B cell (primary cell): ENCODE data around the gene TRIM15. TPM values are rescaled to one million over a fixed set of nuclear protein-coding genes. Genes with fewer than 3 reads are reported as not detected.

Experiments
- ATAC-seq: fragments of 200-7000 bp; cut with Tn5 transposase; one replicate; pipeline ENCODE4 v1.10.0; 2021; ENCODE audit warnings: low read depth, mild to moderate bottlenecking, moderate number of reproducible peaks, moderate library complexity
- CTCF ChIA-PET: fragments of 350-600 bp; sonication (Branson Sonifier 250); formaldehyde crosslinking; loops from one replicate; lab custom pipeline; 2021; ENCODE audit warnings: antibody characterized with exemption, inconsistent platforms; lab: Charles Lee
- POLR2A ChIA-PET: fragments of 350-600 bp; sonication (Branson Sonifier 250); formaldehyde crosslinking; loops from one replicate; lab custom pipeline; 2021; ENCODE audit warnings: antibody characterized with exemption; lab: Charles Lee
- DNase-seq: peaks from one replicate; pipeline ENCODE4 v3.0.0; 2013
- H2AFZ ChIP-seq: 2 replicates; pipeline ENCODE4 v1.6.1; 2012; ENCODE audit warnings: mild to moderate bottlenecking, low read depth, low read length; ENCODE audit not compliant: insufficient read depth, poor library complexity, severe bottlenecking
- H3K27ac ChIP-seq, 2 donors: 1 replicate in 1 of 2; 2 replicates in 1 of 2; pipeline ENCODE4 v1.5.1; 2012 to 2013; ENCODE audit warnings: low read length in 2 of 2, mild to moderate bottlenecking in 2 of 2, moderate library complexity in 1 of 2
- H3K27me3 ChIP-seq, 4 experiments: fragments of 200-600 bp in 1 of 4; sonication (generic) in 1 of 4; replicated peaks in 1 of 4; 1 replicate in 2 of 4; 2 replicates in 2 of 4; pipeline versions ENCODE4 v1.6.1 to v1.7.0; 2013 to 2016; ENCODE audit warnings: low read length in 3 of 4, mild to moderate bottlenecking in 2 of 4, mixed read lengths in 1 of 4, moderate library complexity in 1 of 4; ENCODE audit not compliant: insufficient read depth in 4 of 4, control insufficient read depth in 3 of 4; ENCODE audit errors: control extremely low read depth in 1 of 4
- H3K36me3 ChIP-seq, 2 experiments: replicated peaks in 1 of 2; 1 replicate in 1 of 2; 2 replicates in 1 of 2; pipeline versions ENCODE4 v1.6.1 to v1.7.1; 2013; ENCODE audit warnings: low read length in 1 of 2; ENCODE audit not compliant: insufficient read depth in 2 of 2, control insufficient read depth in 1 of 2; ENCODE audit errors: control extremely low read depth in 1 of 2, extremely low read depth in 1 of 2
- H3K4me1 ChIP-seq, 2 donors: fragments of 200-600 bp in 1 of 2; sonication (generic) in 1 of 2; 1 replicate in 1 of 2; 2 replicates in 1 of 2; pipeline versions ENCODE4 v1.5.1 to v1.6.1; 2013 to 2017; ENCODE audit warnings: low read length in 2 of 2; ENCODE audit not compliant: control insufficient read depth in 2 of 2, insufficient read depth in 2 of 2
- H3K4me2 ChIP-seq: replicated peaks from 2 replicates; pipeline ENCODE3; 2012; ENCODE audit warnings: mild to moderate bottlenecking, low read depth, low read length; ENCODE audit not compliant: poor library complexity, severe bottlenecking
- H3K4me3 ChIP-seq, 5 experiments: fragments of 200-600 bp in 1 of 5; sonication (generic) in 1 of 5; 1 replicate in 3 of 5; 2 replicates in 2 of 5; pipeline versions ENCODE4 v1.5.1 to v1.7.0; 2011 to 2016; ENCODE audit warnings: low read length in 4 of 5, mild to moderate bottlenecking in 4 of 5, low read depth in 2 of 5, control low read depth in 1 of 5, moderate library complexity in 1 of 5; ENCODE audit not compliant: insufficient read depth in 1 of 5; ENCODE audit errors: control extremely low read depth in 1 of 5, extremely low read depth in 1 of 5
- H3K79me2 ChIP-seq: fragments of 200-600 bp; sonication (generic); one replicate; pipeline ENCODE4 v1.6.0; 2016; ENCODE audit warnings: low read length; ENCODE audit not compliant: control insufficient read depth, insufficient read depth
- H3K9ac ChIP-seq: fragments of 200-600 bp; sonication (generic); 2 replicates; pipeline ENCODE4 v1.6.1; 2017; ENCODE audit warnings: mild to moderate bottlenecking, low read length, moderate library complexity
- H3K9me3 ChIP-seq, 3 donors: one replicate each; pipeline versions ENCODE4 v1.6.1 to v1.7.1; 2013; ENCODE audit warnings: low read length in 2 of 3; ENCODE audit not compliant: control insufficient read depth in 2 of 3, insufficient read depth in 1 of 3; ENCODE audit errors: control extremely low read depth in 1 of 3
- H4K20me1 ChIP-seq: 2 replicates; pipeline ENCODE4 v1.6.0; 2012; ENCODE audit warnings: mild to moderate bottlenecking, low read length; ENCODE audit not compliant: insufficient read depth, control insufficient read depth, poor library complexity, severe bottlenecking
- H3K27ac Mint-ChIP-seq: one replicate; pipeline ENCODE4 v1.8.0; 2021; ENCODE audit warnings: mixed read lengths
- H3K27me3 Mint-ChIP-seq: one replicate; pipeline ENCODE4 v1.8.0; 2021; ENCODE audit warnings: mixed read lengths
- H3K4me1 Mint-ChIP-seq: one replicate; pipeline ENCODE4 v1.8.0; 2021; ENCODE audit warnings: mixed read lengths
- H3K4me3 Mint-ChIP-seq: one replicate; pipeline ENCODE4 v1.8.0; 2021; ENCODE audit warnings: mixed read lengths
- H3K9me3 Mint-ChIP-seq: one replicate; pipeline ENCODE4 v1.8.0; 2022; ENCODE audit warnings: mixed read lengths; ENCODE audit not compliant: insufficient read depth
- EZH2 ChIP-seq: IDR thresholded peaks from 2 replicates; pipeline ENCODE4 v1.6.1; 2012; ENCODE audit warnings: borderline replicate concordance, low read depth, mild to moderate bottlenecking, moderate library complexity, low read length; ENCODE audit not compliant: insufficient read depth, poor library complexity, severe bottlenecking
- WGBS: methylation state at CpG from one replicate; pipeline ENCODE4 v1.1.5; 2013; ENCODE audit warnings: missing lambda C conversion rate; ENCODE audit not compliant: insufficient coverage; 5-methylcytosine and 5-hydroxymethylcytosine counted together
- intact Hi-C: fragments of 100-400 bp; cut with micrococcal nuclease; formaldehyde crosslinking; loops from one replicate; pipeline ENCODE4 v1.10.0; 2022
- polyA plus RNA-seq: library from polyadenylated mRNA; depleted of rRNA; stranded (reverse); fragments of >200 nt; gene quantifications from 2 replicates; pipeline ENCODE4 v1.2.3, GENCODE V29; 2012
- total RNA-seq, 2 donors: library from RNA; stranded (reverse); fragments of 120-200 nt in 1 of 2; gene quantifications; 1 replicate in 1 of 2; 2 replicates in 1 of 2; pipeline versions ENCODE4 v1.2.3 to v1.2.4, GENCODE V29; 2013 to 2022
- TF ChIP-seq, protein P1 (sequence below): fragments of 200-600 bp; IDR thresholded peaks from one replicate; pipeline ENCODE4 v1.8.0; 2022; ENCODE audit warnings: antibody characterized with exemption, mild to moderate bottlenecking

Gene TRIM15
- total and polyA plus RNA-seq, 2 donors (not counting 1 experiment from before 2014, with no cell fraction given) = not detected

DNA sequence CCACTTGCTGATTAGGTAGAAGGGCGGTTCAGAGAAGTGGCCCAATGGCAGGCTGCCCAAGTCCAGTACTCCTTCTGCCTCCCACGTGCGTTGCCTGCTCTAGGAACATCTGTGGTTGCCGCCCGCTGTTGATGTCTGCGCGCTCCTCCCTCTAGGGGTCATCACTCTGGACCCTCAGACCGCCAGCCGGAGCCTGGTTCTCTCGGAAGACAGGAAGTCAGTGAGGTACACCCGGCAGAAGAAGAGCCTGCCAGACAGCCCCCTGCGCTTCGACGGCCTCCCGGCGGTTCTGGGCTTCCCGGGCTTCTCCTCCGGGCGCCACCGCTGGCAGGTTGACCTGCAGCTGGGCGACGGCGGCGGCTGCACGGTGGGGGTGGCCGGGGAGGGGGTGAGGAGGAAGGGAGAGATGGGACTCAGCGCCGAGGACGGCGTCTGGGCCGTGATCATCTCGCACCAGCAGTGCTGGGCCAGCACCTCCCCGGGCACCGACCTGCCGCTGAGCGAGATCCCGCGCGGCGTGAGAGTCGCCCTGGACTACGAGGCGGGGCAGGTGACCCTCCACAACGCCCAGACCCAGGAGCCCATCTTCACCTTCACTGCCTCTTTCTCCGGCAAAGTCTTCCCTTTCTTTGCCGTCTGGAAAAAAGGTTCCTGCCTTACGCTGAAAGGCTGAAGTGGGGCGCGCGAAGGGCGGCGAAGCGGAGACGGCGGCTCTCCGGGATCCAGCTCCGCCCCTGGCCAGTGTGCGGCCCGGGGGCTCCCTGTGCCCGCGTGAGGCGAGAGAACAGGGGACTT, 8.5 kb downstream of the TRIM15 start:
- Histone ChIP-seq H3K4me3 (peak overlapping the region in 3 of 5 experiments; percentile 9 to 31 (median 15)), H3K4me1 (peaks cover 8 to 12% of the 10 kb centered on the region in 2 donors), H3K36me3 (no peaks in the 10 kb centered on the region), H3K4me2 (peak overlapping the region; percentile 68), H3K9ac (peak overlapping the region; percentile 6), H2AFZ (peak overlapping the region; percentile 69), H3K79me2 (no peaks in the 10 kb centered on the region), H3K27me3 (peaks cover 0 to 48% (median 35%) of the 10 kb centered on the region in 4 experiments), H3K9me3 (no peaks in the 10 kb centered on the region), H3K27ac (no peak overlapping the region), H4K20me1 (no peaks in the 10 kb centered on the region)
- H3K4me3 Mint-ChIP-seq = peak overlapping the region; percentile 67
- DNase-seq = peak; percentile 41
- no peak overlapping the region for H3K27ac Mint-ChIP-seq
- H3K9me3 Mint-ChIP-seq = no peaks in the 10 kb centered on the region
- TF ChIP-seq, protein P1, sequence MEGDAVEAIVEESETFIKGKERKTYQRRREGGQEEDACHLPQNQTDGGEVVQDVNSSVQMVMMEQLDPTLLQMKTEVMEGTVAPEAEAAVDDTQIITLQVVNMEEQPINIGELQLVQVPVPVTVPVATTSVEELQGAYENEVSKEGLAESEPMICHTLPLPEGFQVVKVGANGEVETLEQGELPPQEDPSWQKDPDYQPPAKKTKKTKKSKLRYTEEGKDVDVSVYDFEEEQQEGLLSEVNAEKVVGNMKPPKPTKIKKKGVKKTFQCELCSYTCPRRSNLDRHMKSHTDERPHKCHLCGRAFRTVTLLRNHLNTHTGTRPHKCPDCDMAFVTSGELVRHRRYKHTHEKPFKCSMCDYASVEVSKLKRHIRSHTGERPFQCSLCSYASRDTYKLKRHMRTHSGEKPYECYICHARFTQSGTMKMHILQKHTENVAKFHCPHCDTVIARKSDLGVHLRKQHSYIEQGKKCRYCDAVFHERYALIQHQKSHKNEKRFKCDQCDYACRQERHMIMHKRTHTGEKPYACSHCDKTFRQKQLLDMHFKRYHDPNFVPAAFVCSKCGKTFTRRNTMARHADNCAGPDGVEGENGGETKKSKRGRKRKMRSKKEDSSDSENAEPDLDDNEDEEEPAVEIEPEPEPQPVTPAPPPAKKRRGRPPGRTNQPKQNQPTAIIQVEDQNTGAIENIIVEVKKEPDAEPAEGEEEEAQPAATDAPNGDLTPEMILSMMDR = no peak
- no peak for TF ChIP-seq EZH2
- peaks cover 4% of the 10 kb centered on the region for H3K4me1 Mint-ChIP-seq
- no peak for ATAC-seq
- CTCF ChIA-PET = interaction anchor here (0.6 to 1.7 kb wide), 4 partner anchors 19 to 70 kb away, joined by 3 to 5 read pairs (median 4); no protein-coding TSS in a partner anchor
- intact Hi-C loops = loop anchor here (2.0 to 5.0 kb wide), 2 partner anchors 35 to 69 kb away; no protein-coding TSS in a partner anchor
- peaks cover 76% of the 10 kb centered on the region for H3K27me3 Mint-ChIP-seq
- WGBS = 6% methylated on average over 60 of the region's 62 CpGs
- POLR2A ChIA-PET = no interaction called here

DNA sequence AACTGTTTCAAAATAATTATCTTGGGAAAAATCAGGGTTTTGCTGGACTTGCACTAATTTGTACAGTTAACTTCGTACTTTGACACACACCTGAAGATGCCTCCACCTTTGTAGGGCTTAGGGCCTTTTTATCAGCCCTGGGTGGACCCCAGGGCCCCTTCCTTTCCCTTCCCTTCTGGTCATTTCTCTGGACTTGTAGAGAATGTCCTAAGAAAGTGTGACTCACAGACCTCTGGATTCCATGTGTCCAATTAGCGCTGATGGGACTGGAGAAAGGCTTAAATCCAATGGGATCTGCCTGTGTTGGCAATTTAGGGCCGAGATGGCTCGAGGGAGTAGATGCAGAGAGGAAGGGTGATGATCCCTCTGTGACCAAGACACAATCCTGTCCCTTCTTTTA, 9.3 kb downstream of the TRIM15 start:
- no peaks in the 10 kb centered on the region for H3K9me3 Mint-ChIP-seq
- H3K4me3 ChIP-seq = no peak overlapping the region
- CTCF ChIA-PET = no interaction called here
- TF ChIP-seq, protein P1 = no peak
- no peak for TF ChIP-seq EZH2
- H2AFZ ChIP-seq = no peak overlapping the region
- H3K27me3 Mint-ChIP-seq = peaks cover 78% of the 10 kb centered on the region
- POLR2A ChIA-PET = no interaction called here
- WGBS = 100% methylated on average over 1 of the region's 4 CpGs
- no peak overlapping the region for H3K4me2 ChIP-seq
- no peak overlapping the region for H3K4me3 Mint-ChIP-seq
- ATAC-seq = no peak
- H3K27ac ChIP-seq = no peak overlapping the region
- no peaks in the 10 kb centered on the region for H4K20me1 ChIP-seq
- H3K27me3 ChIP-seq = peaks cover 0 to 40% (median 36%) of the 10 kb centered on the region in 4 experiments
- H3K27ac Mint-ChIP-seq = no peak overlapping the region
- intact Hi-C loops = loop anchor here (5.0 kb wide), 1 partner anchor 35 kb away; no protein-coding TSS in a partner anchor
- no peak overlapping the region for H3K9ac ChIP-seq
- H3K9me3 ChIP-seq = no peaks in the 10 kb centered on the region
- peaks cover 4% of the 10 kb centered on the region for H3K4me1 Mint-ChIP-seq
- H3K79me2 ChIP-seq = no peaks in the 10 kb centered on the region
- H3K36me3 ChIP-seq = no peaks in the 10 kb centered on the region
- DNase-seq = no peak
- peaks cover 8 to 12% of the 10 kb centered on the region in 2 donors for H3K4me1 ChIP-seq
